ENCODE results near the gene ASGR1.

- TF ChIP-seq CTCF (IDR thresholded peaks at IDR 0.05) (peak; percentile 72 to 85 (median 81)), POLR2A (IDR thresholded peaks at IDR 0.05) (no peak)
Observed at GRCh38 chr17:7177191-7177953, 1.8 kb downstream of the ASGR1 start.
